ENCODE data around the gene OR10H5.
"Not testable (repeated sequence)": the region's sequence is repeated elsewhere in the genome, so short reads cannot be mapped to it uniquely, and the experiment has no call there.

Gene OR10H5

DNA sequence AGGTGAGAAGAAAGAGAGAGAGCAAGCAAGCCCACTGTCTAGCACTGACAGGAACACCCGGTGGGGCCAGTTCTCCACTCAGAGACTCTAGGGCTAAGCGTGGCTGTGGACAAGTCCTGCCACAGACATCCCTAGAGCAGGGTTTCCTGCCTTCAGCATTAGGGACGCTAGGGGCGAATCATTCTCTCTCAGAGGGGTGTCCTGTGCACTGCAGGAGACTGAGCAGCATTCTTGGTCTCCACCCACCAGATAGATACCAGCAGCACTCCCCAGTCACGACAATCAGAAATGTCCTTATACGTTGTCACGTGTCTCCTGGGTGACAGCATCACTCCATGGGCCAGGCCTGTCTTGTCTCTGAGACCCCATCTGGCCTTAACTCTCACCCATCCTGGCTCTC lies 26.5 kb downstream of the OR10H5 start:
- DNase-seq (ENCODE audit: insufficient read length, low spot score) = no peak
- FAIRE-seq = no peak
- TF ChIP-seq, protein P1, sequence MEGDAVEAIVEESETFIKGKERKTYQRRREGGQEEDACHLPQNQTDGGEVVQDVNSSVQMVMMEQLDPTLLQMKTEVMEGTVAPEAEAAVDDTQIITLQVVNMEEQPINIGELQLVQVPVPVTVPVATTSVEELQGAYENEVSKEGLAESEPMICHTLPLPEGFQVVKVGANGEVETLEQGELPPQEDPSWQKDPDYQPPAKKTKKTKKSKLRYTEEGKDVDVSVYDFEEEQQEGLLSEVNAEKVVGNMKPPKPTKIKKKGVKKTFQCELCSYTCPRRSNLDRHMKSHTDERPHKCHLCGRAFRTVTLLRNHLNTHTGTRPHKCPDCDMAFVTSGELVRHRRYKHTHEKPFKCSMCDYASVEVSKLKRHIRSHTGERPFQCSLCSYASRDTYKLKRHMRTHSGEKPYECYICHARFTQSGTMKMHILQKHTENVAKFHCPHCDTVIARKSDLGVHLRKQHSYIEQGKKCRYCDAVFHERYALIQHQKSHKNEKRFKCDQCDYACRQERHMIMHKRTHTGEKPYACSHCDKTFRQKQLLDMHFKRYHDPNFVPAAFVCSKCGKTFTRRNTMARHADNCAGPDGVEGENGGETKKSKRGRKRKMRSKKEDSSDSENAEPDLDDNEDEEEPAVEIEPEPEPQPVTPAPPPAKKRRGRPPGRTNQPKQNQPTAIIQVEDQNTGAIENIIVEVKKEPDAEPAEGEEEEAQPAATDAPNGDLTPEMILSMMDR (IDR thresholded peaks at IDR 0.05; ENCODE audit: insufficient read depth, missing control alignments) = no peak

DNA sequence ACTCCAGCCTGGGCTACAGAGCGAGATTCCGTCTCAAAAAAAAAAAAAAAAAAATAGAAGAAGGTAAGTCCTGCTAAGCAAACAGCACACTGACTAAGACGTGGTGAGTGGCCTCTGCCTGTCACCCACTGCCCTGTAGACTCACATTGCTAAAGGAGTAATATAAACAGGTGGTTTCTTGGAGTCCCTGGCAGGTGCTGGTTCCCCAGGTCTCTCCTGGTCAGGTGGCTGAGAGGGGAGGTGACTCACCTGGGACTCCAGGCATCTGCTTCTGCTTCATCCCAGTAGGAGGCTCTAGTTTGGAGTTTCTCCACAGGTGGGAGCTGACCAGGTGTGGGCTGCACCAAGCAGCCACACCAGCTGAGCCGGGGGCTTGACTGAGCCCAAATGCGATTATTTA lies 27.8 kb downstream of the OR10H5 start, which contains the start of gene OR10H1:
OR10H1 (minus strand) TSS at position 359 of the 400 bp plus-strand sequence. CDS start 7,627 bp downstream, outside the sequence.
- TF ChIP-seq, protein P1 (IDR thresholded peaks at IDR 0.05; ENCODE audit: insufficient read depth, missing control alignments) = no peak
- no peak for FAIRE-seq

DNA sequence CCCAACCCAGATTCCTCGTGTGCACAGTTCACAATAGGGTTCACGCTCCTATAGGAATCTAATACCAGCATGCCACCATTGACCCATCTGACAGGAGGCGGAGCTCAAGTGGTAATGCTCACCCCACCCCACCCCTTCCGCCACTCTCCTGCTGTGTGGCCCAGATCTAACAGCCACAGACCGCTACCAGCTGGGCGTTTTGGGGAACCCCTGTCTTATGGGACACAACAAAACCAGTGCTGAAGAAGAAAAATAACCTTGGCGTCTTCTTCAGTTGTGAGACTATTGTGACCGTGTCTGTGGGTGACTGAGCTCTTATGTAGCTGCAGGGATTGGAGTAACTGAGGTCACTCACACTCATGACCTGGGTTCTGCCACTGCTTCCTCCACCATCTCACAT lies 33.2 kb downstream of the OR10H5 start:
- FAIRE-seq (no peak), DNase-seq (ENCODE audit: insufficient read length, low spot score) (no peak)
- TF ChIP-seq, protein P1 (IDR thresholded peaks at IDR 0.05; ENCODE audit: insufficient read depth, missing control alignments) = no peak

More for the DNA sequence above, 27.8 kb downstream of the OR10H5 start, which contains the start of gene OR10H1:
- no peak for DNase-seq (ENCODE audit: insufficient read length, low spot score)

DNA sequence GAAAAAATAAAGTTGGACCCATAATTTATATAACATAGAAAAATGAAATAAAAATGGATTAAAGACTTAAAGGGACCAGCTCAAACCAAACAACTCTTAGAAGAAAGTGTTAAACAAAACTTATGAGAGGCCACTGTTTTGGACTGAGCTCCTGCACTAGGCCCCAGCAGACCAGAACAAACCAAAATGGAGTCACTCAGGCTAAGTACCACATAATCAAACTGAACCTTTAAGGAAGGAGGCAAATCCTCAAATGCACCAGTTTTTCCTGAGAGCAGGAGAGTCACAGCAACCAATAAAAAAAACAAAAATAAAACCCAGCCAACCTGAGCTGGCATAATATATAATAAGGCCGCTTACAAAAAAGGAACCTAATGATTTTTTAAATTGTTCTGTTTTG lies 38.3 kb downstream of the OR10H5 start:
- no peak for DNase-seq (ENCODE audit: insufficient read length, low spot score)
- TF ChIP-seq, protein P1 (IDR thresholded peaks at IDR 0.05; ENCODE audit: insufficient read depth, missing control alignments) = no peak
- no peak for FAIRE-seq

DNA sequence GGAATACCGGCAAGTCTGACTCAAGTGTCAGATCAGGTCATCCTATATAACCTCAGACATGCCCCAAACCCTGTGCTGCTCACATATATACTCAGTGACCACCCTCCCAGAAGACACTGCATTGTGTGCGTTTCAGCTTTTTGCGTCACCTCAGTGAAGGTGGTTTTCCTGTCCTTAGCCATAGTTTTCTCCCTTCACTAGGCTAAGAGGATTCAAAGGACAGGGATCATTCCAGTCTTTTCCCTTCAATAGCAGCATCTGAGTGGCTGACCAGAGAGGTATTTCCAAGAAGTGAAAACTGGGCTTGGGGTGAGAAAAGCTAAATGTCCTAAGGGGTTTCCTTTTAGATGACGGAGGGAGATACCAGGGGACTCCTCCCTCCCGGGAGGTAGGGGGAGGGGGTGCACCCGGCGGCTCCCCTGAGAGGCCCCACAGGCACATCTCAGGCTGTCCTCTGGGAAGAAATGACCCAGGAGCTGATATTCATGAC lies 40.7 kb downstream of the OR10H5 start:
- no peak for DNase-seq (ENCODE audit: insufficient read length, low spot score)
- FAIRE-seq = no peak
- TF ChIP-seq, protein P1 (IDR thresholded peaks at IDR 0.05; ENCODE audit: insufficient read depth, missing control alignments) = no peak

DNA sequence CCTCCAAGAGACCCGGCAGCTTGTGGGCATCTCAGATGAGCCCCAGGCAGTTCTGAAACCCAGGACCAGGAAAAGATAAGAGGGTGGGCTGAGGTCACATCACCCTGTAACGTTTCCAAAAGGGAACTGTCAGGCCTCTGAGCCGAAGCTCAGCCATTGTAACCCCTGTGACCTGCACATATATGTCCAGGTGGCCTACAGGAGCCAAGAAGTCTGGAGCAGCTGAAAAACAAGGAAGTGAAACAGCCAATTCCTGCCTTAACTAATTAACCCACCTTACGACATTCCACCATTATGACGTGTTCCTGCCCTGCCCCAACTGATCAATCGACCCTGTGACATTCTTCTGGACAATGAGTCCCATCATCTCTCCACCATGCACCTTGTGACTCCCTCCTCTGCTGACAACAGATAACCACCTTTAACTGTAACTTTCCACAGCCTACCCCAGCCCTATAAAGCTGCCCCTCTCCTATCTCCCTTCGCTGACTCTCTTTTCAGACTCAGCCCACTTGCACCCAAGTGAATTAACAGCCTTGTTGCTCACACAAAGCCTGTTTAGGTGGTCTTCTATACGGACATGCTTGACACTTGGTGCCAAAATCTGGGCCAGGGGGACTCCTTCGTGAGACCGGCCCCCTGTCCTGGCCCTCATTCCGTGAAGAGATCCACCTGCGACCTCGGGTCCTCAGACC lies 41.3 kb downstream of the OR10H5 start:
- not testable (repeated sequence) for DNase-seq (ENCODE audit: insufficient read length, low spot score); FAIRE-seq

GRCh38 chr19:15829306-15829698 lies 41.8 kb downstream of the OR10H5 start:
- DNase-seq (ENCODE audit: insufficient read length, low spot score) (no peak), FAIRE-seq (no peak)
- TF ChIP-seq, protein P1 (IDR thresholded peaks at IDR 0.05; ENCODE audit: insufficient read depth, missing control alignments) = no peak

Data from D721Med (cell line).